Karpas-422 (cell line): Measurements from ENCODE around the gene DHX30. TPM values are rescaled to one million over a fixed set of nuclear protein-coding genes. Genes with fewer than 3 reads are reported as not detected.

Experiments used
- DNase-seq: peaks from one replicate; pipeline ENCODE4 v3.0.0-alpha.2; 2015
- H2AFZ ChIP-seq: fragments of 200-600 bp; sonication (generic); 2 replicates; pipeline ENCODE4 v1.6.1; 2014; ENCODE audit warnings: antibody characterized with exemption, low read length, mixed read lengths
- H3K27ac ChIP-seq: fragments of 200-600 bp; sonication (generic); 2 replicates; pipeline ENCODE4 v1.5.1; 2014; ENCODE audit warnings: mild to moderate bottlenecking, low read length, moderate library complexity
- H3K27me3 ChIP-seq: fragments of 200-600 bp; sonication (generic); 2 replicates; pipeline ENCODE4 v1.6.1; 2014; ENCODE audit warnings: low read length, mixed read lengths
- H3K36me3 ChIP-seq: fragments of 200-600 bp; sonication (generic); 2 replicates; pipeline ENCODE4 v1.6.1; 2014; ENCODE audit warnings: low read length, mixed read lengths; ENCODE audit not compliant: insufficient read depth
- H3K4me1 ChIP-seq: fragments of 200-600 bp; sonication (generic); 2 replicates; pipeline ENCODE4 v1.6.1; 2014; ENCODE audit warnings: mild to moderate bottlenecking, low read length, mixed read lengths
- H3K4me2 ChIP-seq: fragments of 200-600 bp; sonication (generic); 2 replicates; pipeline ENCODE4 v1.6.1; 2014; ENCODE audit warnings: low read length, low read depth, mild to moderate bottlenecking; ENCODE audit not compliant: poor library complexity, severe bottlenecking
- H3K4me3 ChIP-seq: fragments of 200-600 bp; sonication (generic); 2 replicates; pipeline ENCODE4 v1.5.1; 2014; ENCODE audit warnings: mild to moderate bottlenecking, antibody characterized with exemption, low read length, mixed read lengths
- H3K79me2 ChIP-seq: fragments of 200-600 bp; sonication (generic); 2 replicates; pipeline ENCODE4 v1.6.1; 2014; ENCODE audit warnings: mild to moderate bottlenecking, low read length, mixed read lengths
- H3K9ac ChIP-seq: fragments of 200-600 bp; sonication (generic); 2 replicates; pipeline ENCODE4 v1.6.0; 2014; ENCODE audit warnings: low read length
- H3K9me2 ChIP-seq: fragments of 200-600 bp; sonication (generic), shearing (Covaris generic); replicated peaks from 2 replicates; pipeline ENCODE4 v1.6.0; 2014; ENCODE audit warnings: mild to moderate bottlenecking, low read length, moderate library complexity; ENCODE audit not compliant: insufficient read depth
- H3K9me3 ChIP-seq: fragments of 300-700, 200-600 bp; sonication (generic); 2 replicates; pipeline ENCODE4 v1.6.1; 2014; ENCODE audit warnings: low read length, mixed read lengths
- H4K20me1 ChIP-seq: fragments of 200-600 bp; sonication (generic); 2 replicates; pipeline ENCODE4 v1.6.1; 2014; ENCODE audit warnings: mild to moderate bottlenecking, antibody characterized with exemption, low read length, low read depth; ENCODE audit not compliant: insufficient read depth
- total RNA-seq: library from RNA; depleted of rRNA; stranded (reverse); fragments of >200 nt; shearing (Covaris generic); gene quantifications from 2 replicates; pipeline ENCODE4 v1.2.3, GENCODE V29; 2014; ENCODE audit warnings: low replicate concordance

DHX30 gene
- total RNA-seq, 1 experiment from 2014 or later = 58.6 TPM

DNA sequence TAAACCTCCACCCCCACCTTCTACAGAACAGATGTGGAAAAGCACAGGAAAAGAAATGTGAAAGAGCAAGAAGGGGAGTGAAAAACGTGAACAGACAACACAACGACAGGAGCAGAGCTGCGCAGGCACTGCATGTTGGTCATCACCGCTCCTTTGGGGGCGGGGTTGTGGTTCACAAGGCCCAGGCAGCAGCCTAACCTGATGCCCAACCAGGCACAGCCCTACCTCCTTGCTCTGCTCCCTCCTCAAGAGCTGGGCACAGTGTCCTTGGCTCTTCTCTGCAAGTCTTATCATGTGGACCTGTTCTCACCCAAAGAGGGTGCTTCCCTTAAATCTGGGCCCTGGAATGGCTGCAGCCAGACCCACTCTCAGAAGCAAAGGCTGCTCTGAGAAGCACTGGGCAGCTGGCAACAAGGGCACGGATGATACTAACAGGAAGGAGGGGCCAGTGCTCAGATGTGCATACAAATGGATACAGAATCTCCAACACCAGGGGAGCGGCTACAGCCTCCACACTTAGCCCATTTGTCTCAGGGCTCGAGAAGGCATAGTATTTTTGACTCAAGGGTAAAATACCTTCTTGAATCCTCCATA, 64.6 kb downstream of the DHX30 start:
- H3K27ac ChIP-seq = no peak overlapping the region
- H3K27me3 ChIP-seq = no peaks in the 10 kb centered on the region
- H3K36me3 ChIP-seq = peaks cover 5% of the 10 kb centered on the region; the same call in 1 of the 2 replicates
- no peak overlapping the region for H3K4me3 ChIP-seq
- H3K4me1 ChIP-seq = no peaks in the 10 kb centered on the region
- H3K4me2 ChIP-seq = no peak overlapping the region
- H3K9me3 ChIP-seq = no peaks in the 10 kb centered on the region
- no peaks in the 10 kb centered on the region for H3K9me2 ChIP-seq
- DNase-seq = no peak
- no peaks in the 10 kb centered on the region for H4K20me1 ChIP-seq
- H2AFZ ChIP-seq = no peak overlapping the region
- H3K9ac ChIP-seq = no peak overlapping the region
- H3K79me2 ChIP-seq = no peaks in the 10 kb centered on the region

DNA sequence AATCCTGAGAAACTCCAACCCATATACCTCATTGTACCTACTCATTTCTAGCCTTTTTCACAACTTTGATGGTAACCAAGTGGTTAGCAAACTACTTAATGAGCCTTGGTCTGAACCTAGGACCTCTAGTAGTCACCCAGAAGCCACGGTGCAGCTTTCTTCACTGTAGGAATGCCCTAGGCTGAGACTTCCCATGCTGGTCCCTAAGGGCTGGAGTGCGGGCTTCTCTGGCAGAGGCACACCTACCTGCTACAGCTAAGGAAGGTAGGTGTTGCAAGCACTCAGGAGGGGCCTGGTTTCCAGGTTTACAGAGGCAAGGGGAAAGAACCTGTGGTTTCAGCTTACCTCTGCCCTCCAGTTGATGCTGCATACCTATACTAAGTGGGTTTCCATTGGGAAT, 65.4 kb downstream of the DHX30 start:
- Histone ChIP-seq H4K20me1 (no peaks in the 10 kb centered on the region), H3K79me2 (no peaks in the 10 kb centered on the region), H3K27me3 (no peaks in the 10 kb centered on the region), H3K4me2 (no peak overlapping the region), H2AFZ (no peak overlapping the region), H3K9ac (no peak overlapping the region), H3K27ac (no peak overlapping the region), H3K9me3 (no peaks in the 10 kb centered on the region), H3K36me3 (peaks cover 5% of the 10 kb centered on the region; the same call in 1 of the 2 replicates), H3K4me3 (no peak overlapping the region), H3K9me2 (no peaks in the 10 kb centered on the region), H3K4me1 (no peaks in the 10 kb centered on the region)
- no peak for DNase-seq

DNA sequence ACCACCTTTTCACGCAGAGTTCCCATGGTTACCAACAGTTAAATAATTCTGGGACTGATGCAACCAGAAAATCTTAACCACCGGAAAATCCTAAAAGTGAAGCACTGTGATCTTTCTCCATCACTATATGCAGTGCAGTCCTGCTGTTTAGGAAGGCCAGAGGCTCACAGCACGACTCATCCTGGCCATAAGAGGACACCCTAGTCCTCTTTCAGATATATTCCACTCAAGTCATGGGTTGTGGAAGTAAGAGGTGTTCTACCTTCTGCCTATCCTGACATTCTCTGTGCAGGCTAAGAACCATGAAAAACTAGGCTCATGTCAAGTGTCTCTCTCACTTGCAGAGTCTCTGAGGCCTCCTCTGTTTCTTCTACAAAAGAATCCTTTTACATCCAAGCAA, 67.2 kb downstream of the DHX30 start:
- H3K4me2 ChIP-seq = no peak overlapping the region
- no peaks in the 10 kb centered on the region for H4K20me1 ChIP-seq
- no peak for DNase-seq
- no peak overlapping the region for H3K27ac ChIP-seq
- no peaks in the 10 kb centered on the region for H3K9me2 ChIP-seq
- no peak overlapping the region for H2AFZ ChIP-seq
- no peak overlapping the region for H3K9ac ChIP-seq
- H3K4me1 ChIP-seq = no peaks in the 10 kb centered on the region
- no peaks in the 10 kb centered on the region for H3K9me3 ChIP-seq
- H3K79me2 ChIP-seq = no peaks in the 10 kb centered on the region
- peaks cover 5% of the 10 kb centered on the region; the same call in 1 of the 2 replicates for H3K36me3 ChIP-seq
- H3K4me3 ChIP-seq = no peak overlapping the region
- H3K27me3 ChIP-seq = no peaks in the 10 kb centered on the region

DNA sequence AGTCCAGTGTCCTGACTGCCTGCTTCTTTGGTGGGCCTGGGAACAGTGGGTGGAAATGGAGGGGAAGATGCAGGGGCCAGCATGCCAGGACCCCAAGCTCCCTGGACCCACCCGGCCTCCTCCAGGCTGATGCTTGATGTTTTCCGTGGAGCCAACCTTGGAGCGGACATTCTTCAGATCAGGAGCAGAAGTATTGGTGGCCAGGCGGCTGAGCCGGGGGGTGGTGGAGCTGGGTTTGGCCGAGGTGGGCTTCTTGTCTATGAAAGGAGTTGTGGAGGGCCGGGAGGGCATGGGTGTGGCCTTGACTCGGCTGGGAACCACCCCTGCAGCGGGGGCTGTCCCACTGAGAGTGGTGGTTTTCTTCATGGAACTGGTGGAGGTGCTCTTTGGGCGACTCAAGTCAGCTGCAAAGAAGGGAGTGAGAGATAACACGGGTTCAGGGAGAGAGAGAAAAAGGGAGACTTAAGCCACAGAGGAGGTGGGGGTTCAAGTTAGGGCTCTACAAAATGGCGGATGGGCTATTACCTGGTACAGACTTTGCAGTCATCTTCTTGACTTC, 67.8 kb downstream of the DHX30 start:
- Histone ChIP-seq H3K79me2 (no peaks in the 10 kb centered on the region), H3K27ac (no peak overlapping the region), H3K9me3 (no peaks in the 10 kb centered on the region), H3K9me2 (no peaks in the 10 kb centered on the region), H3K4me3 (no peak overlapping the region), H2AFZ (no peak overlapping the region), H3K4me1 (no peaks in the 10 kb centered on the region), H3K4me2 (no peak overlapping the region), H4K20me1 (no peaks in the 10 kb centered on the region), H3K36me3 (peaks cover 8% of the 10 kb centered on the region; the same call in 1 of the 2 replicates), H3K27me3 (no peaks in the 10 kb centered on the region), H3K9ac (no peak overlapping the region)
- no peak for DNase-seq

DNA sequence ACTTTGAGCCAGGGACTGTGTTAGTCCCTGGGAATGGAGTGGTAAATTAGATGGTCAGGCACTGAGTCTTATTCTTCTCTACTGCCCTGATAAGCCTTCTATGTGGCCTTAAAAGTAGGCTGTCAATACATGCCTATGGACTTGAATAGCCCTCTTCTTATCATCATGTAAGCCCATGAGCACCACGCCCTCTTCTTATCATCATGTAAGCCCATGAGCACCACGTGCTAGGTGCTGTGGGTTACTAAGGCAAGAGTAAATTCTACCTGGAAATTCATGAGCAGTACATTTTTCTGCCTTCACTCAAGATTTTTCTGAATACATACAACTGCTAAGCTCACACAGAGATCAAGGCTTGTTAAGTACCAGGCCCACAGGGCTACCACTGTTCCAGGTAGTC, 68.5 kb downstream of the DHX30 start:
- Histone ChIP-seq H4K20me1 (no peaks in the 10 kb centered on the region), H3K4me2 (no peak overlapping the region), H3K36me3 (peaks cover 8% of the 10 kb centered on the region; the same call in 1 of the 2 replicates), H3K9me2 (no peaks in the 10 kb centered on the region), H3K79me2 (no peaks in the 10 kb centered on the region), H3K4me3 (no peak overlapping the region), H3K27ac (no peak overlapping the region), H3K4me1 (no peaks in the 10 kb centered on the region), H2AFZ (no peak overlapping the region), H3K9ac (no peak overlapping the region), H3K9me3 (no peaks in the 10 kb centered on the region), H3K27me3 (no peaks in the 10 kb centered on the region)
- no peak for DNase-seq

DNA sequence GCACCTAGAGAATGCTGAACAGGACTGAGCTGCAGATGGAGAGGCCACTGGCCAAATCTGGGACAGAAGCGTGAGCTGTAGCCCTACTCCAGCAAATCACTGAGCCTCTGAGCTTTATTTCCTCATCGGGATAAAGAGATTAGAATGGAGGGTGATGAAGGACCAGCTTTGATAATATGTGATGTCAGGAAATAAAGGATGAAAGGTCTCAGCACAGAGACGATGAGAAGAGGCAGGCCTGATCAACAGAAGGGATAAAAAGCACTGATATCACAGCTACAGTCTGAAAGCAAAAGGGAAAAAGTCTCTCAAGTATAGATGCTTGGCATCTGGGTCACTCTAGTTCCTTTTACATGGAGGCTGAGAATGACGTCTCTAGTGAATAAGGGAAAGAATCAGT, 70.0 kb downstream of the DHX30 start:
- Histone ChIP-seq H4K20me1 (no peaks in the 10 kb centered on the region), H3K9me3 (no peaks in the 10 kb centered on the region), H3K27ac (no peak overlapping the region), H3K4me3 (no peak overlapping the region), H2AFZ (no peak overlapping the region), H3K36me3 (peaks cover 8% of the 10 kb centered on the region; the same call in 1 of the 2 replicates), H3K9ac (no peak overlapping the region), H3K4me2 (no peak overlapping the region), H3K27me3 (no peaks in the 10 kb centered on the region), H3K79me2 (no peaks in the 10 kb centered on the region), H3K9me2 (no peaks in the 10 kb centered on the region), H3K4me1 (no peaks in the 10 kb centered on the region)
- DNase-seq = no peak

DNA sequence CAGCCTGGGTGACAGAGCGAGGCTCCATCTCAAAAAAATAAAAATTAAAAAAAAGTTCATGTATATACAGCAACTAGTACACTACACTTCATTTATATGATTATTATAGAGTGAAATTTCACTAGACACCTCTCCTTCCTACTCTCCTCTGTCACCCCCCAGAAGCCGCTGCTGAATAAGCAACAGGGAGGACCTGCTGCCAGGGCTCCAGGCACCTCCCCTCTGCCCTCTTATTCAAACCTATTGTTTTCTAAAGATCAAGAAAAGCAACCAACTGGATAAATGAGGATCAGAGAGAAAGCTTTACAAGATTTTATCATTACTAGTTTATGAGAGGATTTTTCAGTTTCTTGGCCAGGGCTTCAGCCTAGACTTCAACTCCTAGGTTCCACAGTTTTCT, 71.5 kb downstream of the DHX30 start:
- no peak overlapping the region for H3K9ac ChIP-seq
- H3K79me2 ChIP-seq = no peaks in the 10 kb centered on the region
- no peak overlapping the region for H2AFZ ChIP-seq
- H3K27me3 ChIP-seq = no peaks in the 10 kb centered on the region
- no peak overlapping the region for H3K4me2 ChIP-seq
- no peaks in the 10 kb centered on the region for H4K20me1 ChIP-seq
- no peak overlapping the region for H3K27ac ChIP-seq
- H3K9me2 ChIP-seq = no peaks in the 10 kb centered on the region
- H3K36me3 ChIP-seq = peaks cover 8% of the 10 kb centered on the region; the same call in 1 of the 2 replicates
- H3K9me3 ChIP-seq = no peaks in the 10 kb centered on the region
- H3K4me1 ChIP-seq = no peaks in the 10 kb centered on the region
- DNase-seq = no peak
- H3K4me3 ChIP-seq = no peak overlapping the region

DNA sequence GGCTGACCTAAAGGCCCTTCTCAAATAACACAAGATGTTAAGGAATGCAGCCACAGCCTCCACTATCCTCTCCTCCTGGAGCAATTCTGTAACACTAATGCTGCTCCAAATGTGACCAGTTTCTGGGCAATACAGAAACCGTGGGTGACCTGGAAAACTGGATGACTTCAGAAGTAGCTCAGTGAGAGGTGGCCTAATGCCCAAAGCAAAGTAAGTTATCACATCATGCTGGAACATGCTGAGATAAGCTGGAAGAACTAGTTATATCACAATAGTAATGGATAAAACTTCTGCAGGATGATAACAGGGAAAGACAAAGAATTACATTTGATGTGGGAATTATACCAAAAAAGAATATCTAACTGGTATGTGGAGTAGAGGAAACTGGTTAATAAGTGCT, 72.0 kb downstream of the DHX30 start:
- H3K27ac ChIP-seq = no peak overlapping the region
- no peak overlapping the region for H3K9ac ChIP-seq
- H3K9me3 ChIP-seq = no peaks in the 10 kb centered on the region
- H2AFZ ChIP-seq = no peak overlapping the region
- H3K4me2 ChIP-seq = no peak overlapping the region
- H3K4me3 ChIP-seq = no peak overlapping the region
- H3K79me2 ChIP-seq = no peaks in the 10 kb centered on the region
- no peaks in the 10 kb centered on the region for H3K9me2 ChIP-seq
- H4K20me1 ChIP-seq = no peaks in the 10 kb centered on the region
- peaks cover 8% of the 10 kb centered on the region; the same call in 1 of the 2 replicates for H3K36me3 ChIP-seq
- H3K27me3 ChIP-seq = no peaks in the 10 kb centered on the region
- DNase-seq = no peak
- no peaks in the 10 kb centered on the region for H3K4me1 ChIP-seq
